Measurements from ENCODE around the gene KIF24.
"Not testable (repeated sequence)": the region's sequence is repeated elsewhere in the genome, so short reads cannot be mapped to it uniquely, and the experiment has no call there.

DNA sequence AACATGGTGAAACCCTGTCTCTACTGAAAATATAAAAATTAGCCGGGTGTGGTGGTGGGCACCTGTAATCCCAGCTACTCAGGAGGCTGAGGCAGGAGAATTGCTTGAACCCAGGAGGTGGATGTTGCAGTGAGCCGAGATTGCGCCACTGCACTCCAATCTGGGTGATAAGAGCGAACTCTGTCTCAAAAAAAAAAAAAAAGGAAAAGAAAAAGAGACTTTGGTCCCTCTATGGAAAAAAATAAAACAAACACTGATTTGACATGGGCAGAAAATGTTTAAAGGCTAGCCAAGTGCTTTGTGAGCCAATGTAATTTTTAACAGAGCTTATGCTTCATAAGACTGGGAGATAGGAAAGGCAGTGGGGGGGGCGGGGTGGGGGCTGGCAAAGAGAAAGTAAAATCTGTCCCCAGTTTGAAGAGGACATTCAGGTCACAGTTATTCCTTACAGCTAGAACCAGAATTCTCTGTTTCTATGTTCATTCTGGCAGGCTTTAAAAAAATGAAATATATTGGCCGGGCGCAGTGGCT lies 23.1 kb upstream of the KIF24 start:
- not testable (repeated sequence) for TF ChIP-seq CTCF (conservative IDR thresholded peaks at IDR 0.05); ZFX (IDR thresholded peaks at IDR 0.05)

Data from C4-2B (cell line).